GM19351 (cell line): ENCODE results near the gene M1AP.

Experiments
- ATAC-seq: cut with Tn5 transposase; IDR thresholded peaks from one replicate; pipeline ENCODE4 v1.9.1; 2021; ENCODE audit warnings: mild to moderate bottlenecking, moderate library complexity; ENCODE audit not compliant: unreplicated experiment

The M1AP gene

GRCh38 chr2:74528600-74529356 is 119.4 kb downstream of the M1AP start:
- peak; percentile 5 for ATAC-seq

- ATAC-seq = no peak
Measured at GRCh38 chr2:74527741-74528140, 120.4 kb downstream of the M1AP start.

GRCh38 chr2:74526649-74527230 is 121.4 kb downstream of the M1AP start:
- ATAC-seq = no peak

- ATAC-seq = peak; percentile 17
Measured at GRCh38 chr2:74525717-74526648, 122.1 kb downstream of the M1AP start, which contains the start of gene DQX1. Gene DQX1 (minus strand): TSS chr2:74526231. CDS start chr2:74525729, 502 bp downstream.

GRCh38 chr2:74524955-74525716 is 123.0 kb downstream of the M1AP start:
- no peak for ATAC-seq

- ATAC-seq = no peak
Measured at GRCh38 chr2:74524005-74524404, 124.1 kb downstream of the M1AP start.

GRCh38 chr2:74522516-74522915 is 125.6 kb downstream of the M1AP start:
- no peak for ATAC-seq

- no peak for ATAC-seq
Measured at GRCh38 chr2:74516650-74517049, 131.5 kb downstream of the M1AP start.

GRCh38 chr2:74515981-74516633 is 132.0 kb downstream of the M1AP start:
- no peak for ATAC-seq

GRCh38 chr2:74515271-74515980 is 132.7 kb downstream of the M1AP start:
- ATAC-seq = no peak

- no peak for ATAC-seq
Measured at GRCh38 chr2:74514368-74515270, 133.5 kb downstream of the M1AP start, which contains the start of gene TLX2. Gene TLX2 (plus strand): TSS chr2:74514450. CDS start chr2:74514807, 357 bp downstream.

GRCh38 chr2:74513605-74514367 is 134.3 kb downstream of the M1AP start:
- ATAC-seq = no peak

- ATAC-seq = no peak
Measured at GRCh38 chr2:74512744-74513604, 135.2 kb downstream of the M1AP start.

- ATAC-seq = no peak
Measured at GRCh38 chr2:74511104-74511989, 136.8 kb downstream of the M1AP start.

GRCh38 chr2:74510272-74510671 is 137.9 kb downstream of the M1AP start:
- ATAC-seq = no peak
